ENCODE data around the gene GNG4.

- no peak for TF ChIP-seq CTCF (IDR thresholded peaks at IDR 0.05; ENCODE audit: low read length)
- no peak for TF ChIP-seq EZH2 (optimal IDR thresholded peaks at IDR 0.05; ENCODE audit: low read depth, low read length)
- no peak for TF ChIP-seq EZH2phosphoT487 (IDR thresholded peaks at IDR 0.05; ENCODE audit: low read length)
These were observed 75.7 kb downstream of the GNG4 start for GRCh38 chr1:235573880-235574279.
